Measurements from ENCODE around the gene RNF113B. TPM values are rescaled to one million over a fixed set of nuclear protein-coding genes. Genes with fewer than 3 reads are reported as not detected.

The RNF113B gene
- total RNA-seq, 1 donor from 2014 or later = not detected

- no peak overlapping the region for H3K4me2 ChIP-seq
- no peak overlapping the region for H3K27ac Mint-ChIP-seq
- peaks cover 17% of the 10 kb centered on the region for H3K36me3 Mint-ChIP-seq
- H3K36me3 ChIP-seq = no peaks in the 10 kb centered on the region
- no peak overlapping the region for H3K4me3 Mint-ChIP-seq
- H3K27me3 Mint-ChIP-seq (ENCODE audit: insufficient read depth, low read depth) = no peaks in the 10 kb centered on the region
- peaks cover 6% of the 10 kb centered on the region for H3K9me3 Mint-ChIP-seq
- H3K9ac ChIP-seq = no peak overlapping the region
- no peaks in the 10 kb centered on the region for H3F3A ChIP-seq (ENCODE audit: low read depth)
- peaks cover 13% of the 10 kb centered on the region for H4K20me1 ChIP-seq (ENCODE audit: low read depth)
- H3K27ac ChIP-seq = no peak overlapping the region
- TF ChIP-seq EZH2 (IDR thresholded peaks at IDR 0.05) (no peak), EZH2phosphoT487 (IDR thresholded peaks at IDR 0.05) (no peak)
- TF ChIP-seq, protein P1, sequence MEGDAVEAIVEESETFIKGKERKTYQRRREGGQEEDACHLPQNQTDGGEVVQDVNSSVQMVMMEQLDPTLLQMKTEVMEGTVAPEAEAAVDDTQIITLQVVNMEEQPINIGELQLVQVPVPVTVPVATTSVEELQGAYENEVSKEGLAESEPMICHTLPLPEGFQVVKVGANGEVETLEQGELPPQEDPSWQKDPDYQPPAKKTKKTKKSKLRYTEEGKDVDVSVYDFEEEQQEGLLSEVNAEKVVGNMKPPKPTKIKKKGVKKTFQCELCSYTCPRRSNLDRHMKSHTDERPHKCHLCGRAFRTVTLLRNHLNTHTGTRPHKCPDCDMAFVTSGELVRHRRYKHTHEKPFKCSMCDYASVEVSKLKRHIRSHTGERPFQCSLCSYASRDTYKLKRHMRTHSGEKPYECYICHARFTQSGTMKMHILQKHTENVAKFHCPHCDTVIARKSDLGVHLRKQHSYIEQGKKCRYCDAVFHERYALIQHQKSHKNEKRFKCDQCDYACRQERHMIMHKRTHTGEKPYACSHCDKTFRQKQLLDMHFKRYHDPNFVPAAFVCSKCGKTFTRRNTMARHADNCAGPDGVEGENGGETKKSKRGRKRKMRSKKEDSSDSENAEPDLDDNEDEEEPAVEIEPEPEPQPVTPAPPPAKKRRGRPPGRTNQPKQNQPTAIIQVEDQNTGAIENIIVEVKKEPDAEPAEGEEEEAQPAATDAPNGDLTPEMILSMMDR (IDR thresholded peaks at IDR 0.05) = no peak
- peaks cover 32% of the 10 kb centered on the region for H3K4me1 Mint-ChIP-seq
- no peak overlapping the region for H2AFZ ChIP-seq (replicated peaks)
- no peaks in the 10 kb centered on the region for H3K4me1 ChIP-seq
- H3K9me3 ChIP-seq (ENCODE audit: low read depth) = no peaks in the 10 kb centered on the region
- DNase-seq (ENCODE audit: low spot score) = no peak
- no peak overlapping the region for H3K4me3 ChIP-seq
- peaks cover 29% of the 10 kb centered on the region for H3K79me2 ChIP-seq (ENCODE audit: low read depth)
- no peaks in the 10 kb centered on the region for H3K27me3 ChIP-seq
Measured at GRCh38 chr13:98216135-98216565, 39.1 kb upstream of the RNF113B start.

GRCh38 chr13:98215508-98215907 is 38.4 kb upstream of the RNF113B start:
- H3K4me1 Mint-ChIP-seq = peaks cover 27% of the 10 kb centered on the region

GRCh38 chr13:98214707-98215106 is 37.6 kb upstream of the RNF113B start:
- Histone ChIP-seq H3F3A (ENCODE audit: low read depth) (no peaks in the 10 kb centered on the region), H3K36me3 (no peaks in the 10 kb centered on the region), H3K9me3 (ENCODE audit: low read depth) (no peaks in the 10 kb centered on the region), H3K4me2 (no peak overlapping the region), H3K4me3 (no peak overlapping the region), H4K20me1 (ENCODE audit: low read depth) (peaks cover 8% of the 10 kb centered on the region), H3K79me2 (ENCODE audit: low read depth) (peaks cover 28% of the 10 kb centered on the region), H3K9ac (no peak overlapping the region), H2AFZ (replicated peaks) (no peak overlapping the region), H3K4me1 (no peaks in the 10 kb centered on the region), H3K27ac (no peak overlapping the region), H3K27me3 (no peaks in the 10 kb centered on the region)
- TF ChIP-seq EZH2phosphoT487 (IDR thresholded peaks at IDR 0.05) (no peak), EZH2 (IDR thresholded peaks at IDR 0.05) (no peak)
- TF ChIP-seq, protein P1 (IDR thresholded peaks at IDR 0.05) = no peak
- peaks cover 16% of the 10 kb centered on the region for H3K9me3 Mint-ChIP-seq
- H3K27me3 Mint-ChIP-seq (ENCODE audit: insufficient read depth, low read depth) = peaks cover 2% of the 10 kb centered on the region
- H3K4me3 Mint-ChIP-seq = no peak overlapping the region
- no peak for DNase-seq (ENCODE audit: low spot score)
- H3K4me1 Mint-ChIP-seq = peaks cover 24% of the 10 kb centered on the region
- H3K27ac Mint-ChIP-seq = no peak overlapping the region
- H3K36me3 Mint-ChIP-seq = peaks cover 19% of the 10 kb centered on the region

More at GRCh38 chr13:98215508-98215907, 38.4 kb upstream of the RNF113B start:
- no peak overlapping the region for H3K27ac Mint-ChIP-seq
- Histone ChIP-seq H3K27ac (no peak overlapping the region), H3K36me3 (no peaks in the 10 kb centered on the region), H3K79me2 (ENCODE audit: low read depth) (peaks cover 29% of the 10 kb centered on the region), H3K4me3 (no peak overlapping the region), H3K4me2 (no peak overlapping the region), H3K27me3 (no peaks in the 10 kb centered on the region), H3K9me3 (ENCODE audit: low read depth) (no peaks in the 10 kb centered on the region), H3K4me1 (no peaks in the 10 kb centered on the region), H3K9ac (no peak overlapping the region), H3F3A (ENCODE audit: low read depth) (no peaks in the 10 kb centered on the region), H4K20me1 (ENCODE audit: low read depth) (peaks cover 10% of the 10 kb centered on the region), H2AFZ (replicated peaks) (no peak overlapping the region)
- H3K27me3 Mint-ChIP-seq (ENCODE audit: insufficient read depth, low read depth) = peaks cover 2% of the 10 kb centered on the region
- no peak for TF ChIP-seq EZH2 (IDR thresholded peaks at IDR 0.05)
- TF ChIP-seq, protein P1 (IDR thresholded peaks at IDR 0.05) = no peak
- TF ChIP-seq EZH2phosphoT487 (IDR thresholded peaks at IDR 0.05) = no peak
- H3K36me3 Mint-ChIP-seq = peaks cover 19% of the 10 kb centered on the region
- no peak for DNase-seq (ENCODE audit: low spot score)
- H3K4me3 Mint-ChIP-seq = no peak overlapping the region
- H3K9me3 Mint-ChIP-seq = peaks cover 10% of the 10 kb centered on the region
